Muscle of leg (tissue), 11 donors: Measurements from ENCODE around the gene DDIT4. TPM values are rescaled to one million over a fixed set of nuclear protein-coding genes. Genes with fewer than 3 reads are reported as not detected.
"Not testable (repeated sequence)": the region's sequence is repeated elsewhere in the genome, so short reads cannot be mapped to it uniquely, and the experiment has no call there.

Experiments
- DNase-seq: peaks from one replicate; pipeline ENCODE4 v3.0.0; 2013
- H3K27ac ChIP-seq: one replicate; pipeline ENCODE4 v1.5.1; 2013; ENCODE audit warnings: mild to moderate bottlenecking, low read length, control low read depth
- H3K27me3 ChIP-seq: one replicate; pipeline ENCODE4 v1.6.1; 2013; ENCODE audit warnings: low read length; ENCODE audit not compliant: control insufficient read depth, insufficient read depth
- H3K36me3 ChIP-seq: one replicate; pipeline ENCODE4 v1.6.1; 2013; ENCODE audit warnings: low read length; ENCODE audit not compliant: control insufficient read depth, insufficient read depth
- H3K4me1 ChIP-seq: one replicate; pipeline ENCODE4 v1.6.1; 2013; ENCODE audit warnings: low read length; ENCODE audit not compliant: control insufficient read depth, insufficient read depth
- H3K4me3 ChIP-seq: one replicate; pipeline ENCODE4 v1.5.1; 2013; ENCODE audit warnings: low read length, control low read depth
- H3K9me3 ChIP-seq: replicated peaks from 2 replicates; pipeline ENCODE4 v1.6.1; 2013; ENCODE audit warnings: low read depth, low read length; ENCODE audit not compliant: control insufficient read depth
- WGBS: methylation state at CpG from one replicate; pipeline ENCODE4 v1.1.5; 2013; ENCODE audit warnings: missing lambda C conversion rate; ENCODE audit not compliant: insufficient coverage; 5-methylcytosine and 5-hydroxymethylcytosine counted together
- polyA plus RNA-seq, 8 donors: library from polyadenylated mRNA; unstranded; fragments of 120-200 nt; gene quantifications; one replicate each; pipeline versions ENCODE4 v1.2.1 to v1.2.3, GENCODE V29; 2013; ENCODE audit warnings: inconsistent platforms in 1 of 8, low replicate concordance in 1 of 8; ENCODE audit not compliant: insufficient read length in 8 of 8, insufficient read depth in 1 of 8
- total RNA-seq: library from RNA; stranded (reverse); fragments of 120-200 nt; gene quantifications from one replicate; pipeline ENCODE4 v1.2.4, GENCODE V29; 2013

Gene DDIT4
- total and polyA plus RNA-seq, 9 donors = 67.2 to 99.8 (median 72.2) TPM

DNA sequence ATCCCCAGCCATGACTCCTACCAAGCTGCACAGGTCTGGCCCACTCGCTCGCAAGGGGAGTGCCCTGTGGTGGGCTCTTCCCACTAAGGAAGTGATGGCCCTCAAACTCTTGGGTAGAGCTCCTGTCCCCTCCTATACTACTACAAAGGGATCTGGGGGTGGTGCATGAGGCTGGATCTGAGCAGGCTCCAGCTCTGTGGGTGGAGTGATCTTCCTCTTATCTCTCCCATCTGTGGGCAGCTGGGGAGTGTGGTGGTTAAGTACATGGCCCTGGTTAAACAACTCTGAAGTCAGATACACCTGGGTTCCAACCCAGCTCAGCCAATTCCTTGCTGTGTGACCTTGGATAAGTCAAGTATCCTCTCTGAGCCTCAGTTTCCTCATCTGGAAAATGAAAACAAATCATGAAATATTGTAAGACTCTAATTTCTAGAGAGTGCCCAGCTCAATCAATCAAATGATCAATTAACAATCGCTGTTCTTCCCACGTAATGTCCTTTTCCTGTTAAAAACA lies 17.4 kb downstream of the DDIT4 start:
- H3K36me3 ChIP-seq = no peaks in the 10 kb centered on the region
- H3K27me3 ChIP-seq = peaks cover 2% of the 10 kb centered on the region
- no peaks in the 10 kb centered on the region for H3K9me3 ChIP-seq
- no peak overlapping the region for H3K4me3 ChIP-seq
- H3K27ac ChIP-seq = no peak overlapping the region
- peaks cover 5% of the 10 kb centered on the region for H3K4me1 ChIP-seq
- no peak for DNase-seq
- WGBS = 100% methylated on average over 1 of the region's 4 CpGs

DNA sequence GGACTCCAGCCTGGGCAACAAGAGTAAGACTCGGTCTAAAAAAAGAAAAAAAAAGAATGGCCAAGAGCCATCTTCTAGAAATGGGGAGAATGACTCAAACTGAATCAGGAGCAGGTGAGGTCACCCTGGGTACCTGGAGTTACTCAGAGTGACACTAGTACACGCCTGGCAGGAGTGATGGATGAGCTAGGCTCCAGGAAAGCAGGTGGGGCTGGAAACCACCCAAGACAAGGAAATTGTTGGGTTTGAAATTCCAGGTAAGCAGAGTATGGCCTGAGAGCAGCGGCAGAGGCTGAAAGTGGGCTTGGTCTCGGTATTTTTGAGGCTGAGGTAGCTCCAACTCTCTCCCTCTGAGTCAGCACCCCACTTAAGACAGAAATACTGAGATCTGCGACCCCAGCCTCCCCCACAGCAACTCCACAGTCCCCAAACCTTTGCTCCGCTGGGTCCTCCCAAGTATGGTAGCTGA lies 18.5 kb downstream of the DDIT4 start:
- Histone ChIP-seq H3K27ac (no peak overlapping the region), H3K4me1 (peaks cover 5% of the 10 kb centered on the region), H3K4me3 (no peak overlapping the region), H3K27me3 (no peaks in the 10 kb centered on the region), H3K36me3 (no peaks in the 10 kb centered on the region), H3K9me3 (no peaks in the 10 kb centered on the region)
- WGBS = 61% methylated on average over 5 of the region's 6 CpGs
- DNase-seq = no peak

DNA sequence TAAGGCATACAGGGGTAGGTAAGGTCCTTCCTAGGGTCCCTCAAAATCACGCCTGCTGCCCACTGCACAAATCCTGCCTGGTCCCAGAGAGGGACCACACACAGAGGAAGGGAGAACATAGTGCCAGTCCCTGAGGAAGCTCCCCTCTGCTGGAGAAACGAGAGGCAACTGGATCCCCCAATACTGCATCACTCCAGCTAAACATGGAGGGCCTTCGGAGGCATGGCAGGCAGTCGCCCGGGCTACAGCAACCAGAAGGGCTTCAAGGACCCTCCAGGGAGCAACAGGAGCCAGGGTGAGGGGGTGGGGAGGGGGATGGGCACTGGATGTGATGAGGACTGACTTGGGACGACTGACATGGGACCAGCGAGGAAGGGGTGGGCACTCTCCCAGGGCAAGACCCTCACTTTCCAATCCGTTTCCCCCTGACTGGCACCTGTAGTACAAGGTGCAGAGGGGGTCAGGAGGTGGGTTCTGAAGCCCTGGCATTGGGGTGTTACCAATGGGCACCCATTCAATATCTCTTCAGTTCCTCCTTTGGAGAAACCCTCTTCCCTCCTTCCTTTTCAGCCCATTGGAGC lies 21.7 kb downstream of the DDIT4 start:
- no peak for DNase-seq
- no peaks in the 10 kb centered on the region for H3K27me3 ChIP-seq
- H3K4me1 ChIP-seq = peaks cover 18% of the 10 kb centered on the region
- no CpG with 5 or more reads among the region's 8 CpGs for WGBS
- no peak overlapping the region for H3K4me3 ChIP-seq
- no peaks in the 10 kb centered on the region for H3K9me3 ChIP-seq
- no peaks in the 10 kb centered on the region for H3K36me3 ChIP-seq
- H3K27ac ChIP-seq = no peak overlapping the region

DNA sequence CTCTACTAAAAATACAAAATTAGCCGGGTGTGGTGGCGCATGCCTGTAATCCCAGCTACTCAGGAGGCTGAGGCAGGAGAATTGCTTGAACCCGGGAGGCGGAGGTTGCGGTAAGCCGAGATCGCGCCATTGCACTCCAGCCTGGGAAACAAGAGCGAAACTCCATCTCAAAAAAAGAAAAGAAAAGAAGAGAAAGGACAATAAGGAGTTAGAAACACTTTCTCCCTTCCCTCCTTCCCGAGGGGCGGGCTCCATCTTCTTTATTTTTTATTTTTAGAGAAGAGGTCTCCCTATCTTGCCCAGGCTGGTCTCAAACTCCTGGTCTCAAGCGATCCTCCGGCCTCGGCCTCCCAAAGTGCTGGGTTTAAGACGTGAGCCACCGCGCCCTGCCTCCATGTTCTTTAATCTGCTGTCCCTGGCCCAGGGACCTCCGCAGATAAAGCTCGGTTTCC lies 23.1 kb downstream of the DDIT4 start:
- not testable (repeated sequence) for H3K27me3 ChIP-seq, DNase-seq, H3K27ac ChIP-seq, H3K9me3 ChIP-seq, H3K36me3 ChIP-seq
- WGBS = 61% methylated on average over 8 of the region's 19 CpGs
- Histone ChIP-seq H3K4me1 (peaks cover 18% of the 10 kb centered on the region), H3K4me3 (peak overlapping the region; percentile 78)

DNA sequence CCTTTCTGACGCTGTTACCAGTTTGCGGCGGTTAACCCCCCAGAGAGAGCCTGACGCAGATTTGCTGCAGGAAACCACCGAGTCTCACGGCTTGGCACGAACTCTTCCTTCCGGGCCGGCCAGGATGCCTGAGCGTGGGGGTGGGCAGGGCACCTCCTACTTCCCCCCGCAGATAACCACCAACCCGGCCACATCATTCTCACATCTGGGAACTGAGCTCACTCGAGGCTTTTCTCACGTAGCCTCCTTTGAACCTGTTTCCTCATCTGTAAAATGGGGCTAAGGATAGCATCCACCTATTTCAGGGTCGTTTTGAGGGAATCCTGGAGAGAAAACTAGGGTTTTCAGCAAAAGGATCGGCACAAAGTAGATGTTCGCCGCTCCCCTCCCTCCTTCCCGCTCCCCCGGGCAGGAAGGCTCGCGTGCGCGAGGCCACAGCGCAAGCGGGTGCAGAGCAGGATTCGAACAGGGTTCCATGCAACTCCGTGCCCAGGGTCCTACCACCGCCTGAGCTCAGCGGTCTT lies 23.6 kb downstream of the DDIT4 start:
- DNase-seq = peak; percentile 89

DNA sequence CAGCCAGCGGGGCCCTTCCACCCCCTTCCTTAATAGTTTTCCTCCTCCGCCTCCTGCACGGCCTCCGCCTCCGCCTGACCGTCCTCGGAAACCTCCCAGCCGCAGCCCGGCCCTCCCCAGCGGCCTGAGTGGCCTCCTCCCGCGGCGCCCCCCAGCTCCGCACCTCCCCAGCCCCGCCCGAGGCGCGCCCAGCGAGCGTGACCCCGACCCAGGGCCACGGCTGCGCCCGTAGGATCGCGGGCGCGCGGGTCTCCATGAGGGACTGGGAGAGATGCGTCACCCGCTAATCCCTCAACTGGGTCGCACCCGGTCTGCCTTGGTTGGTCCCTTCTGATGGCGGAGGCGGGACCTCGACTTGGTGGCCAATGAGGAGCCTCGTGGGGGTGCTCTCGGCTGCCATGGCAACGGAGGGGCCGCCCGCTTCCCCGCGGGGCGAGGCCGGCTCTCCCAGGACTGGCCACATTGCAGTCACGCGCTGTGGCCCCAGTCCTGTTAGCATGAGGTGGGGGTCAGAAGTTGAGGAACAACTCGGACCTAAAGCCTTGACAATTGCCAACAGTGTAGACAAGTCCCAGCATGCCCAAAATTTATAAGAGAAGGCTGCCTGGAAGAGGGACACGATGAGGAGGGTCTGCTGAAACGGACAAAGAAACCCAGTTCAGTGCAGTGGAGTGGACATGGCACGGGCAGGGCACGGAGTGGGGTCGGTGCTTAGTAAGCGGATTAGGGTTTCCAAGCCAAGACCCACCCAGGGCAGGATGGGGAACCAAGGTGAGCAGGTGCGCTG lies 24.3 kb downstream of the DDIT4 start:
- Histone ChIP-seq H3K36me3 (no peaks in the 10 kb centered on the region), H3K27me3 (no peaks in the 10 kb centered on the region), H3K4me1 (peaks cover 18% of the 10 kb centered on the region), H3K27ac (peak overlapping the region; percentile 85), H3K4me3 (peak overlapping the region; percentile 78), H3K9me3 (no peaks in the 10 kb centered on the region)
- WGBS = 6% methylated on average over 51 of the region's 55 CpGs
- DNase-seq = peak; percentile 99

More for the DNA sequence above, 23.6 kb downstream of the DDIT4 start:
- no peaks in the 10 kb centered on the region for H3K36me3 ChIP-seq
- WGBS = 7% methylated on average over 27 of the region's 30 CpGs
- H3K4me1 ChIP-seq = peaks cover 18% of the 10 kb centered on the region
- H3K4me3 ChIP-seq = peak overlapping the region; percentile 78
- H3K9me3 ChIP-seq = no peaks in the 10 kb centered on the region
- no peaks in the 10 kb centered on the region for H3K27me3 ChIP-seq
- peak overlapping the region; percentile 85 for H3K27ac ChIP-seq

DNA sequence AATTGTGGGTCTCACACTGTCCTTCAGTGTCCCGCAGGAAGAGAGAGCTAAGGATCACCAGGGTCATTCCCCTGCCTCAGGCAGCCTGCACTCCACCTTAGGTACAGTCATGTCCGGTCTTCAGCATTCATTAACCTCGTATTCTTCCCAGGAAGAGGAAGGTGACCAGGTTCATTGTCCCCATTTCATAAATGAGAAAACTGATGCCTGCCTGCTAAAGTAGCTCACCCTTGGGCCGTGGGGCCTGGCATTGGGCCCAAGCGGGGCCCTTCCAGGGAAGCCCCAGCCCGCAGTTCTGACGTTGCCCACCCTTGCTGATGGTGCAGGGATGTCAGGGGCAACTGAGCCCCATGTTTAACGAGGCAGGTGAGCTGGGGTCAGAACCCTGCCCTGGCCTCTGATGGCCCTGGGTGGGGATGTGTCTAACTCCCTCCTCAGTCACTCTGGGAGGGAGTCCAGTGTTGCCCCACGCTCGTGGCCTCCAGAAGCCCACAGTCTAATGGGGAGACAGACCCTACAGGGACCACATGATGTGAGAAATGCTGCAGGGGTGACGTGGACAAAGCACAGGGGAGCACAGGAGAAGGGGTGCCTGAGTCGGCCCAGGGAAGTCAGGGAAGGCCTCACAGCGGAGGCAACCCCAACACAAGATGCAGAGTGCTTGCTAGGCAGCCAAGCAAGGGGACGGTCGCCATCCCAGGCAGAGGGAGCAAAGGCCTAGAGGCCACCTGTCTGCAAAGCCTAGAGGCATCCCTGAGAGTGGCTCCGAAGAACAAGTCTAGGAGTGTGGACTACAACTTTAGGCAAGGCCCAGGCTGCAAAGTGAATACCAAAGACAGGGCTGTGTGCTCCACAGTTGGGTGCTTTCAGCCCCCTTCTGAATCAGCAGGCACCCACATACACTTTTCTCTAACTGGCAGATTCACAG lies 25.1 kb downstream of the DDIT4 start:
- no peaks in the 10 kb centered on the region for H3K36me3 ChIP-seq
- H3K27me3 ChIP-seq = no peaks in the 10 kb centered on the region
- H3K9me3 ChIP-seq = no peaks in the 10 kb centered on the region
- DNase-seq = no peak
- WGBS = 77% methylated on average over 14 of the region's 16 CpGs
- H3K4me3 ChIP-seq = no peak overlapping the region
- peaks cover 18% of the 10 kb centered on the region for H3K4me1 ChIP-seq
- H3K27ac ChIP-seq = peak overlapping the region; percentile 69

DNA sequence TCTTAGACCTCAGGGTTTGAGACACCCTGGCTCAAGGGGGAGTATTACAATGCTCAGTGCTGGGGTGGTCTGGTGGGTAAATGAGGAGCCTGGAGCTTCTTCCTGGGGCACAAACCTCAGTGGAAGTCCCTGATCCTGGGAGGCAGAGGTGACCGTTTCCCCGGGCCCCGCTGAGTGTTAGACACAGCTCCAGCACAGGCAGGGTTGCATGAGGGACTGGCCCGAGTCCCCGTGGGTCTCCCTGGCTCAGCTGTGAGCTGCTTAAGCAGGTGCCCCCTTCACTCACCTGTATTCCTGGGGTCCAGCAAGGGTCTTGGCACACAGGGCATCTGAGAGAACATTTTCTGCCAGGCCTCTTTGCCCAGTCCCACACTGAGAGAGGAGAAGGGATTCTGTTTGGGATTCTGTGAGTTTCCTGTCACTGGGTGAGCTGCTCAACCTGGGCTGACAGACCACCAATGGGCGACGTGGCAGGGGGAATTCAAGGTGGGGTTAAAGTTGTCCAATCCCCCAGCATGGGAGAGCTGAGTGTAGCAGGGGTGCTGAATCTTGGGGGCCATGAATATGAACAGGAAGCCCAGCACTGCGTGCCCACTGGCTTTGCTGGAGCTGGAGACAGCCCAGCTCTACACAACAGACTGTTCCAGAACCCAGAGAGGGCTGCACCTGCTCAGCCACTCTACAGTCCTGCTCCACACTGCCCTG lies 29.9 kb downstream of the DDIT4 start:
- WGBS = 75% methylated on average over 7 of the region's 8 CpGs
- Histone ChIP-seq H3K9me3 (no peaks in the 10 kb centered on the region), H3K27ac (no peak overlapping the region), H3K27me3 (no peaks in the 10 kb centered on the region), H3K4me3 (no peak overlapping the region), H3K4me1 (peaks cover 8% of the 10 kb centered on the region), H3K36me3 (no peaks in the 10 kb centered on the region)
- no peak for DNase-seq

DNA sequence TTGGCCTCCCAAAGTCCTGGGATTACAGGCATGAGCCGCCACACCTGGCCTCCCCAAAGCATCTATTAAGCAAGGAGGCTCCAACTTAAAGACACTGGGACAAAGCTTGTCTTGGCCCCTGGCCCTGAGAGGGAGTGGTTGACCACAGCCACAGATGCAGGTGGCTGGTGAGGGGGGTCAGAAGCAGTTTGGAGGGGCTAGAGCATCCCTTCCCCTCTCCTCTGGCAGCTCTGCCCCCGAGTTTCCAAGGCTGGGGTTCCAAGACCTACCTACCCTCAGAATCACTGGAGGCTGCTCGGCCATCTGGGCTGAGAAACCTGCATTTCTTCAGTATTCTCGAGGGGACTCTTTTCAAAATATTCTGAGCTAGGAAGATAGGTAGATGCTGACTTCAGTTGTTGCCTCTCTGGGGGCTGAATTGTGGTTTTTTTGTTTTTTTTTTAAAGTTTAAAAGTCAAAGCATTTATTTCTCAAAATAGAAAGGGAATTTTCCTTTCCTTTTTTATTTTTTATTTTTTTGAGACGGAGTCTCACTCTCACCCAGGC lies 32.6 kb downstream of the DDIT4 start:
- 75% methylated on average over 2 of the region's 5 CpGs for WGBS
- H3K27me3 ChIP-seq = no peaks in the 10 kb centered on the region
- peaks cover 31% of the 10 kb centered on the region for H3K4me1 ChIP-seq
- H3K4me3 ChIP-seq = no peak overlapping the region
- no peaks in the 10 kb centered on the region for H3K9me3 ChIP-seq
- H3K36me3 ChIP-seq = no peaks in the 10 kb centered on the region
- no peak for DNase-seq
- H3K27ac ChIP-seq = no peak overlapping the region
